ENCODE results near the gene ADGRL3. TPM values are rescaled to one million over a fixed set of nuclear protein-coding genes. Genes with fewer than 3 reads are reported as not detected.

ADGRL3 gene
- total and polyA plus RNA-seq, 4 donors, result 0.07 to 1.7 (median 0.82) TPM

DNA sequence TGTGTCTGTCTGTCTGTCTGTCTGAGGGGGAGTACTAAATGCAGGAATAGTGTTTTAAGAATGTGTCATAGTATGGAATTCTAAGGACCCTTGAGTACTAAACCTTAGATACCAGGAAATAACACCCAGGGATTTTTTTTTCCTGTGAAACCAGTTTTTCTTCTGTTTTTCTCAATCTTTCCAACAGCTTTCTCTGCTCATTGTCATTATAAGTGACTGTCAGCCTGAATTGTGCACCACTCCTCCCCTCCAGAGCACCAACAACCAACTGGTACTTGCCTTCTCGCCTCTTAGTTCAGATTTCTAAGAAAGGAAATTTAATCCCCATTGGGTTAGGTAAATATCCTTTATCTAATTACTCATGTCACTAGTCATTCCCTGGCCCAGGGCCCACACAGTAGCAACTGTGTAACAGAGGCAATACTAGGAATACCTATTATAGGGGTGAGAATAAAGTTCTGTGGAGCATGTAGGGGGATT, 320.6 kb downstream of the ADGRL3 start:
- 80% methylated on average over 1 of the region's 1 CpG for WGBS
- Histone ChIP-seq H3K4me3 (ENCODE audit: low read depth in 1 of 3, low read length in 3 of 3) (no peak overlapping the region), H3K36me3 (ENCODE audit: control insufficient read depth in 4 of 4, insufficient read depth in 3 of 4, low read depth in 1 of 4, low read length in 3 of 4) (no peaks in the 10 kb centered on the region), H3K4me1 (ENCODE audit: control insufficient read depth in 4 of 4, insufficient read depth in 4 of 4, low read length in 3 of 4) (peaks cover 0 to 2% (median 0%) of the 10 kb centered on the region in 4 donors), H3K27me3 (ENCODE audit: control insufficient read depth in 4 of 4, insufficient read depth in 4 of 4, low read length in 3 of 4) (peaks cover 0 to 8% (median 3%) of the 10 kb centered on the region in 4 donors), H3K9me3 (ENCODE audit: control insufficient read depth in 4 of 4, low read length in 3 of 4) (no peaks in the 10 kb centered on the region), H3K9ac (ENCODE audit: low read depth in 1 of 2, low read length in 2 of 2) (no peak overlapping the region), H3K27ac (ENCODE audit: low read depth in 1 of 2, low read length in 2 of 2) (no peak overlapping the region)
- TF ChIP-seq FOXA1 (IDR thresholded peaks at IDR 0.05), result no peak
- TF ChIP-seq HNF4A (conservative IDR thresholded peaks at IDR 0.05), result no peak
- TF ChIP-seq SP1 (IDR thresholded peaks at IDR 0.05), result no peak
- no peak for TF ChIP-seq GABPA (IDR thresholded peaks at IDR 0.05 in 1 of 2, conservative IDR thresholded peaks at IDR 0.05 in 1 of 2)
- TF ChIP-seq, protein P1, sequence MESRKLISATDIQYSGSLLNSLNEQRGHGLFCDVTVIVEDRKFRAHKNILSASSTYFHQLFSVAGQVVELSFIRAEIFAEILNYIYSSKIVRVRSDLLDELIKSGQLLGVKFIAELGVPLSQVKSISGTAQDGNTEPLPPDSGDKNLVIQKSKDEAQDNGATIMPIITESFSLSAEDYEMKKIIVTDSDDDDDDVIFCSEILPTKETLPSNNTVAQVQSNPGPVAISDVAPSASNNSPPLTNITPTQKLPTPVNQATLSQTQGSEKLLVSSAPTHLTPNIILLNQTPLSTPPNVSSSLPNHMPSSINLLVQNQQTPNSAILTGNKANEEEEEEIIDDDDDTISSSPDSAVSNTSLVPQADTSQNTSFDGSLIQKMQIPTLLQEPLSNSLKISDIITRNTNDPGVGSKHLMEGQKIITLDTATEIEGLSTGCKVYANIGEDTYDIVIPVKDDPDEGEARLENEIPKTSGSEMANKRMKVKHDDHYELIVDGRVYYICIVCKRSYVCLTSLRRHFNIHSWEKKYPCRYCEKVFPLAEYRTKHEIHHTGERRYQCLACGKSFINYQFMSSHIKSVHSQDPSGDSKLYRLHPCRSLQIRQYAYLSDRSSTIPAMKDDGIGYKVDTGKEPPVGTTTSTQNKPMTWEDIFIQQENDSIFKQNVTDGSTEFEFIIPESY (IDR thresholded peaks at IDR 0.05), result no peak
- no peak for TF ChIP-seq HNF4G (IDR thresholded peaks at IDR 0.05)
- TF ChIP-seq FOXA2 (IDR thresholded peaks at IDR 0.05), result no peak
- no peak for TF ChIP-seq JUND (IDR thresholded peaks at IDR 0.05)
- TF ChIP-seq, protein P2, sequence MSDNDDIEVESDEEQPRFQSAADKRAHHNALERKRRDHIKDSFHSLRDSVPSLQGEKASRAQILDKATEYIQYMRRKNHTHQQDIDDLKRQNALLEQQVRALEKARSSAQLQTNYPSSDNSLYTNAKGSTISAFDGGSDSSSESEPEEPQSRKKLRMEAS (IDR thresholded peaks at IDR 0.05), result no peak
- TF ChIP-seq, protein P3, sequence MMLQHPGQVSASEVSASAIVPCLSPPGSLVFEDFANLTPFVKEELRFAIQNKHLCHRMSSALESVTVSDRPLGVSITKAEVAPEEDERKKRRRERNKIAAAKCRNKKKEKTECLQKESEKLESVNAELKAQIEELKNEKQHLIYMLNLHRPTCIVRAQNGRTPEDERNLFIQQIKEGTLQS (IDR thresholded peaks at IDR 0.05), result no peak
- DNase-seq (ENCODE audit: low spot score), result no peak

DNA sequence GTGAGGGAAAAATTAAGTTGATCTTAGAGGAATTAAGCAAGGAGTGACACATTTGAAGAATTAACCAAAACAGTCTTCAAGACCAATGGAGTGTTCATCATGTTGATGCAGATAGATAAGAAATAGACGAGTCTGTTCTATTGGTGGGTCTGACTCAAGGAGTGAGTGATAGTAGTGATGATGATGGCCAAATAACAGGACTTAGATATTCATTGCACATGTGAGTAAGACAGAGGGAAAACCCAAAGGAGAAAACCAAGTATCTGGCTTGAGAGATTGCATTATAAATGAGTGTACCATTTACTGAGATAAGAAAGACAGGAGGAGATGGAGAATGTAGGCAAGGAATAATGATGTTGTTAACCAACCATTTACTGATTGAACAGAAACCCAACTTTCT, 321.3 kb downstream of the ADGRL3 start:
- Histone ChIP-seq H3K4me3 (ENCODE audit: low read depth in 1 of 3, low read length in 3 of 3) (no peak overlapping the region), H3K36me3 (ENCODE audit: control insufficient read depth in 4 of 4, insufficient read depth in 3 of 4, low read depth in 1 of 4, low read length in 3 of 4) (no peaks in the 10 kb centered on the region), H3K27me3 (ENCODE audit: control insufficient read depth in 4 of 4, insufficient read depth in 4 of 4, low read length in 3 of 4) (peaks cover 0 to 8% (median 3%) of the 10 kb centered on the region in 4 donors), H3K9ac (ENCODE audit: low read depth in 1 of 2, low read length in 2 of 2) (no peak overlapping the region), H3K4me1 (ENCODE audit: control insufficient read depth in 4 of 4, insufficient read depth in 4 of 4, low read length in 3 of 4) (peaks cover 0 to 2% (median 0%) of the 10 kb centered on the region in 4 donors), H3K27ac (ENCODE audit: low read depth in 1 of 2, low read length in 2 of 2) (no peak overlapping the region), H3K9me3 (ENCODE audit: control insufficient read depth in 4 of 4, low read length in 3 of 4) (no peaks in the 10 kb centered on the region)
- whole genome bisulfite sequencing, result 74% methylated on average over 1 of the region's 1 CpG
- no peak for DNase-seq (ENCODE audit: low spot score)
- no peak for TF ChIP-seq NR2F2 (IDR thresholded peaks at IDR 0.05)
- TF ChIP-seq RXRA (IDR thresholded peaks at IDR 0.05), result no peak
- no peak for TF ChIP-seq HNF4A (conservative IDR thresholded peaks at IDR 0.05)
- TF ChIP-seq, protein P2 (IDR thresholded peaks at IDR 0.05), result no peak

DNA sequence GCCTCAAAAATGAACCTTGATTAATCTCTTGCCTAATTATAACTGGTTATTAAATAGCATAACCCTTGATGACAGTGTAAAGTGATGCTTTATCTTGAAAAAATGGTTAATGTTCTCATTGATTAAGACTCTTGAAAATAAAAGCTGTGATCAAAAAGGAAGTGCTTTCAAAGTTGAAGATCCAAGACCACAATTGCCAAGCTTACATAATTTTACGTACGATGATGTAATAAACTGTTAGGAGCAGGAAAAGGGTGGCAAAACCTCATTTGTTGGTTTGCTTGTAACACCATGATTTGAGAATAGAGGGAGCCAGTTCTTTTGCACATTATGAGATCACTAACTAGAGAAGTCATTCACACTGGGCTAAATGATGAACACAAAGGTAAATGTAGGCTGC, 322.2 kb downstream of the ADGRL3 start:
- no peaks in the 10 kb centered on the region for H3K36me3 ChIP-seq (ENCODE audit: control insufficient read depth in 4 of 4, insufficient read depth in 3 of 4, low read depth in 1 of 4, low read length in 3 of 4)
- H3K4me3 ChIP-seq (ENCODE audit: low read depth in 1 of 3, low read length in 3 of 3), result no peak overlapping the region
- no peaks in the 10 kb centered on the region for H3K9me3 ChIP-seq (ENCODE audit: control insufficient read depth in 4 of 4, low read length in 3 of 4)
- 78% methylated on average over 2 of the region's 2 CpGs for WGBS
- peaks cover 0 to 4% (median 1%) of the 10 kb centered on the region in 4 donors for H3K27me3 ChIP-seq (ENCODE audit: control insufficient read depth in 4 of 4, insufficient read depth in 4 of 4, low read length in 3 of 4)
- no peak for DNase-seq (ENCODE audit: low spot score)
- no peaks in the 10 kb centered on the region for H3K4me1 ChIP-seq (ENCODE audit: control insufficient read depth in 4 of 4, insufficient read depth in 4 of 4, low read length in 3 of 4)
- H3K9ac ChIP-seq (ENCODE audit: low read depth in 1 of 2, low read length in 2 of 2), result no peak overlapping the region
- H3K27ac ChIP-seq (ENCODE audit: low read depth in 1 of 2, low read length in 2 of 2), result no peak overlapping the region
- TF ChIP-seq FOXA2 (IDR thresholded peaks at IDR 0.05) (no peak), JUND (IDR thresholded peaks at IDR 0.05) (no peak), EGR1 (IDR thresholded peaks at IDR 0.05; ENCODE audit: low read depth in 2 of 2) (no peak), HNF4G (IDR thresholded peaks at IDR 0.05) (no peak), HNF4A (conservative IDR thresholded peaks at IDR 0.05) (no peak), FOXA1 (IDR thresholded peaks at IDR 0.05) (no peak), NR2F2 (IDR thresholded peaks at IDR 0.05) (no peak), YY1 (IDR thresholded peaks at IDR 0.05) (no peak), SP1 (IDR thresholded peaks at IDR 0.05) (no peak), RAD21 (IDR thresholded peaks at IDR 0.05) (no peak)
- TF ChIP-seq, protein P4, sequence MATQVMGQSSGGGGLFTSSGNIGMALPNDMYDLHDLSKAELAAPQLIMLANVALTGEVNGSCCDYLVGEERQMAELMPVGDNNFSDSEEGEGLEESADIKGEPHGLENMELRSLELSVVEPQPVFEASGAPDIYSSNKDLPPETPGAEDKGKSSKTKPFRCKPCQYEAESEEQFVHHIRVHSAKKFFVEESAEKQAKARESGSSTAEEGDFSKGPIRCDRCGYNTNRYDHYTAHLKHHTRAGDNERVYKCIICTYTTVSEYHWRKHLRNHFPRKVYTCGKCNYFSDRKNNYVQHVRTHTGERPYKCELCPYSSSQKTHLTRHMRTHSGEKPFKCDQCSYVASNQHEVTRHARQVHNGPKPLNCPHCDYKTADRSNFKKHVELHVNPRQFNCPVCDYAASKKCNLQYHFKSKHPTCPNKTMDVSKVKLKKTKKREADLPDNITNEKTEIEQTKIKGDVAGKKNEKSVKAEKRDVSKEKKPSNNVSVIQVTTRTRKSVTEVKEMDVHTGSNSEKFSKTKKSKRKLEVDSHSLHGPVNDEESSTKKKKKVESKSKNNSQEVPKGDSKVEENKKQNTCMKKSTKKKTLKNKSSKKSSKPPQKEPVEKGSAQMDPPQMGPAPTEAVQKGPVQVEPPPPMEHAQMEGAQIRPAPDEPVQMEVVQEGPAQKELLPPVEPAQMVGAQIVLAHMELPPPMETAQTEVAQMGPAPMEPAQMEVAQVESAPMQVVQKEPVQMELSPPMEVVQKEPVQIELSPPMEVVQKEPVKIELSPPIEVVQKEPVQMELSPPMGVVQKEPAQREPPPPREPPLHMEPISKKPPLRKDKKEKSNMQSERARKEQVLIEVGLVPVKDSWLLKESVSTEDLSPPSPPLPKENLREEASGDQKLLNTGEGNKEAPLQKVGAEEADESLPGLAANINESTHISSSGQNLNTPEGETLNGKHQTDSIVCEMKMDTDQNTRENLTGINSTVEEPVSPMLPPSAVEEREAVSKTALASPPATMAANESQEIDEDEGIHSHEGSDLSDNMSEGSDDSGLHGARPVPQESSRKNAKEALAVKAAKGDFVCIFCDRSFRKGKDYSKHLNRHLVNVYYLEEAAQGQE (IDR thresholded peaks at IDR 0.05), result no peak
- TF ChIP-seq, protein P1 (IDR thresholded peaks at IDR 0.05), result no peak
- TF ChIP-seq, protein P5, sequence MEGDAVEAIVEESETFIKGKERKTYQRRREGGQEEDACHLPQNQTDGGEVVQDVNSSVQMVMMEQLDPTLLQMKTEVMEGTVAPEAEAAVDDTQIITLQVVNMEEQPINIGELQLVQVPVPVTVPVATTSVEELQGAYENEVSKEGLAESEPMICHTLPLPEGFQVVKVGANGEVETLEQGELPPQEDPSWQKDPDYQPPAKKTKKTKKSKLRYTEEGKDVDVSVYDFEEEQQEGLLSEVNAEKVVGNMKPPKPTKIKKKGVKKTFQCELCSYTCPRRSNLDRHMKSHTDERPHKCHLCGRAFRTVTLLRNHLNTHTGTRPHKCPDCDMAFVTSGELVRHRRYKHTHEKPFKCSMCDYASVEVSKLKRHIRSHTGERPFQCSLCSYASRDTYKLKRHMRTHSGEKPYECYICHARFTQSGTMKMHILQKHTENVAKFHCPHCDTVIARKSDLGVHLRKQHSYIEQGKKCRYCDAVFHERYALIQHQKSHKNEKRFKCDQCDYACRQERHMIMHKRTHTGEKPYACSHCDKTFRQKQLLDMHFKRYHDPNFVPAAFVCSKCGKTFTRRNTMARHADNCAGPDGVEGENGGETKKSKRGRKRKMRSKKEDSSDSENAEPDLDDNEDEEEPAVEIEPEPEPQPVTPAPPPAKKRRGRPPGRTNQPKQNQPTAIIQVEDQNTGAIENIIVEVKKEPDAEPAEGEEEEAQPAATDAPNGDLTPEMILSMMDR (IDR thresholded peaks at IDR 0.05; ENCODE audit: low read depth, low read length, missing input control), result no peak

Measured in liver (tissue), 9 donors.